ENCODE results near the gene ALOX5.
A peak's percentile ranks its signal among the peaks of the same experiment; 100 is the strongest.

The ALOX5 gene

DNA sequence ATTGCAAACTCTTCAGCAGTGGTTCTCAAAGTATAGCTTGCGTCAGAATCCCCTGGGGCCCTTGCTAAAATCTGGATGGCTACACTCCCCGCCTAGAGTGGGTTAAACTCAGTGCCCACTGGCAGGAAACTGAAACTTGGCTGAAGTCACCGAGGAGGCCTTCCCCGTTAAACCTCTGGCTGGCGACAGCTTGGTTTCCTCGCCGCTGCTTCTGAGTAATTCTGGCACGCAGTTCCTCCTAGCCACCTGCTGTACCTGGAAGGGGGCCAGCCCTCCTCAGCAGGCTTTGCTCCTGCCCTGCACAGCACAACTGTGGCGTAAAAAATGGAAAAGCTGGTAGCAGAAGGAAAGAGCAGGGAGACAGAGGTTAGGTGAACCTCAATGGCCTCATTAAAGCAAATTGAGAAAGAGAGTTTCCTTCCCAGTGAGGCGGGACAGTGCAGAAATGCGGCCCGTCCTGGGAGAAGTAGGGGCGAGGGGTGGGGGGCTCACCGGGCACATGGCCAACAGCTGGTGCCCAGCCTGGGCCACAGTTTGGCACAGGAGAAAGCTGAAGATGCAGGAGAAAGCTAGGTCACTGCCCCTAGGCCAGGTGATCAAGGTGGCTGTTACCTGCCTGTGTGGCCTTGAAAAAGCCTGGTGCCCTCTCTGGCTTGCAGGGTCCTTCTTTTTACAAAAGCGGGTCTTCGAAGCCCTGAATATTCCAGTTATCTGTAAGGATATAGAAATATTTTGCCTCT, 46.6 kb downstream of the ALOX5 start:
- Histone ChIP-seq H3K36me3 (peaks cover 9 to 71% (median 56%) of the 10 kb centered on the region in 11 experiments; a peak in 20 of 22 replicates), H3K27me3 (no peaks in the 10 kb centered on the region), H4K20me1 (no peaks in the 10 kb centered on the region), H3K4me1 (peaks cover 78 to 97% (median 93%) of the 10 kb centered on the region in 10 experiments), H3K9ac (peak overlapping the region; percentile 88 to 100 (median 98)), H3K4me3 (peak overlapping the region; percentile 54 to 75 (median 68); a peak in 18 of 20 replicates), H3K27ac (peak overlapping the region; percentile 94 to 100 (median 99)), H3K4me2 (peak overlapping the region; percentile 89 to 99 (median 94)), H3K9me3 (replicated peaks in 1 of 11) (peaks cover 0 to 5% (median 0%) of the 10 kb centered on the region in 11 experiments; a peak in 1 of 22 replicates)
- TF ChIP-seq Cebpa-rat (IDR thresholded peaks at IDR 0.05), result peak in 5 of 11 experiments; percentile 29 to 73 (median 60); a peak in 7 of 22 replicates

GRCh38 chr10:45421221-45422097, 47.4 kb downstream of the ALOX5 start:
- H4K20me1 ChIP-seq, result no peaks in the 10 kb centered on the region
- peak overlapping the region; percentile 94 to 100 (median 99) for H3K27ac ChIP-seq
- peaks cover under 1 to 71% (median 56%) of the 10 kb centered on the region in 11 experiments; a peak in 19 of 22 replicates for H3K36me3 ChIP-seq
- peak overlapping the region; percentile 88 to 100 (median 98) for H3K9ac ChIP-seq
- H3K27me3 ChIP-seq, result no peaks in the 10 kb centered on the region
- no peak for TF ChIP-seq Cebpa-rat (IDR thresholded peaks at IDR 0.05)
- H3K4me3 ChIP-seq, result peak overlapping the region in 9 of 10 experiments; percentile 56 to 75 (median 68); a peak in 14 of 20 replicates
- peak overlapping the region; percentile 89 to 99 (median 94) for H3K4me2 ChIP-seq
- peaks cover 87 to 97% (median 93%) of the 10 kb centered on the region in 10 experiments for H3K4me1 ChIP-seq
- H3K9me3 ChIP-seq (replicated peaks in 1 of 11), result no peaks in the 10 kb centered on the region

DNA sequence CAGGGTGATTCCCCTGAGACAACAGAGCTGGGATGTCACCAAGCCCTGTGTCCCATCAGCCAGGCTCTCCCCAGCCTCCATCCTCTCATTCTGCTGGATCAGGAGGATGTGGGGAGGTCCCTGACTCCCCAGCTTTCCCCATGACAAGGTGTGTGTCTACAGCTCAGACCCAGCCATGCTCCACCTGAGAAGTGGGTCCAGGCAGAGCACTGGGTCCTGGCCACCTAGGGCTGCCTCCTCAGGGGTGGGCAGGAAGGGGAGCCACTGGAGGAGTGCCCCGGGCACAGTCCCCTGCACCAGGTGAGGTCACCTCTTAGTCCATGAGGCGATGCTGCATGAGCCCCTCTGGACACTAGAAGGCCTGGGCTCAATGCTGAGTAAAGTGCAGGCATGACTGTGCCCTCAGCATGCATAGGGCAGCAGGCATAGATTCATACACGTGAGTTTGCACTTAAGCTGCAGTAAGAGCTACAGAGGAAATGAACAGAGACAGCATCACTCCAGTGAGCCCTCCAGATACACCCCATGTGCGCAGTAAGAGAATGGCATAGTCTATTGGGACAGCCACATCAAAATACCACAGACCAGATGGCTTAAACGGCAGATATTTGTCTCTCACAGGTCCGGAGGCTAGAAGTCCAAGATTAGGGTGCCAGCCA, 48.3 kb downstream of the ALOX5 start:
- peak overlapping the region; percentile 94 to 100 (median 99); a peak in 21 of 22 replicates for H3K27ac ChIP-seq
- no peaks in the 10 kb centered on the region for H4K20me1 ChIP-seq
- H3K36me3 ChIP-seq, result peaks cover 0 to 71% (median 58%) of the 10 kb centered on the region in 11 experiments; a peak in 18 of 22 replicates
- peaks cover 88 to 97% (median 93%) of the 10 kb centered on the region in 10 experiments for H3K4me1 ChIP-seq
- peak overlapping the region in 6 of 10 experiments; percentile 28 to 75 (median 34); a peak in 6 of 20 replicates for H3K4me3 ChIP-seq
- H3K9ac ChIP-seq, result peak overlapping the region; percentile 88 to 100 (median 98); a peak in 19 of 22 replicates
- no peak for TF ChIP-seq Cebpa-rat (IDR thresholded peaks at IDR 0.05)
- H3K4me2 ChIP-seq, result peak overlapping the region; percentile 89 to 99 (median 94)
- H3K27me3 ChIP-seq, result no peaks in the 10 kb centered on the region
- H3K9me3 ChIP-seq (replicated peaks in 1 of 11), result no peaks in the 10 kb centered on the region

DNA sequence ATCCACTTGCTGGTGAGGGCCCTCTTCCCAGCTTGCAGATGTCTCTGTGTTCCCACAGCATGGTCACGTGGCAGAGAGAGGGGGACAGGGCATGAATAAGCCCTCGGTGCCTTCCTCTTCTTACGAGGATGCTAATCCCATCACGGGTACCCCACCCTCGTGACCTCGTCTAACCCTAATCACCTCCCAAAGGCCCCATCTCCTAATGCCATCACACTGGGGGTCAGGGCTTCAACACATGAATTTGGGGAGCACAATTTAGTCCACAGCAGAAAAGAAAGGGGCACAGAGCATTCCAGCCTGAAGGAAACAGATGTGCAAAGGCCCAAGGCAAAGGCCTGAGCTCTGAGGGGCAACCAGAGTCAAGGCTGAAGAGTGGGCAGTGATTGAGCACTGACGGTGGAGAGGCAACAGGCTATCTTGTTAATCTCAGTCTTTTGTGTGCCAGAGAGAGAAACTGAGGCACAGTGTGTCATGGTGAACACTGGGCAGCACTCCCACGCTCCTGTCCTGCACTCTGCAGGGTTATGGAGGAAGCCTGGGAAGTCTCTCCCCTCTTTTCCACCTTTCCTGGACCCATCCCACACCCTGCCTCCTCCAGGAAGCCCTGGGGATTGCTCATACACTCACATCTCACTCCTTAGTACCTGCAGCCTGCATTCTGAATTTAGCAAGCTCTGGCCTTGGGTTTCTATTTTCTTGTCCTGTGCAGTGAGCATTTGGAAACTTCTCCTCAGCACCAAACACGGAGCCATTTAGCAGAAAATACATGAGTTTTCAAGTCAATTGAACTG, 49.0 kb downstream of the ALOX5 start:
- Histone ChIP-seq H3K27me3 (no peaks in the 10 kb centered on the region), H3K4me1 (peaks cover 88 to 95% (median 92%) of the 10 kb centered on the region in 10 experiments), H4K20me1 (no peaks in the 10 kb centered on the region), H3K4me3 (peak overlapping the region in 3 of 10 experiments; percentile 2 to 71 (median 29); a peak in 4 of 20 replicates), H3K4me2 (peak overlapping the region; percentile 89 to 99 (median 94)), H3K36me3 (peaks cover 0 to 69% (median 62%) of the 10 kb centered on the region in 11 experiments; a peak in 19 of 22 replicates), H3K27ac (peak overlapping the region in 10 of 11 experiments; percentile 94 to 100 (median 100); a peak in 20 of 22 replicates), H3K9ac (peak overlapping the region in 9 of 11 experiments; percentile 88 to 100 (median 99); a peak in 16 of 22 replicates), H3K9me3 (replicated peaks in 1 of 11) (no peaks in the 10 kb centered on the region)
- TF ChIP-seq Cebpa-rat (IDR thresholded peaks at IDR 0.05), result no peak

DNA sequence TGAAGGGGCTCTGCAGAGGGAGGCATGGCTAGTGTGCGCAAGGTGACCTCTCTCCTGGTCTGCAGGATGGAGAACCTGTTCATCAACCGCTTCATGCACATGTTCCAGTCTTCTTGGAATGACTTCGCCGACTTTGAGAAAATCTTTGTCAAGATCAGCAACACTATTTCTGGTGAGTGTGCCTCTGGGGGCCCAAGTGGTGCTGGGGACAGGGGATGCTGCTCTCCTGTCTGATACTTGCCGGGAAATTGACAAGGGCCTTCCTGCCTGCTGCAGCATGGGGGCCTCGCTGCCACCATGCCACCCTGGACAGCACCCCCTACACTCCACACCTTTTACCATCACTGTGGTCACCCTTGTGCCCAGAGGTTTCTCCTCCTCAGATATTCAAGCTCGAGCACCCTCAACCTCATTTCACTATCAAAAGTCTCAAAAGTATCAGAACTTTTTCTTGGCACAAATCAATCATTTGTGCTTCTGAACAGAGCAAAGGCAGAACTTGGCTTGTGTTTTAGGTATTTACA, 50.0 kb downstream of the ALOX5 start:
- no peaks in the 10 kb centered on the region for H3K27me3 ChIP-seq
- peaks cover 84 to 98% (median 95%) of the 10 kb centered on the region in 10 experiments for H3K4me1 ChIP-seq
- peaks cover 0 to 78% (median 72%) of the 10 kb centered on the region in 11 experiments; a peak in 20 of 22 replicates for H3K36me3 ChIP-seq
- H3K4me2 ChIP-seq, result peak overlapping the region; percentile 89 to 99 (median 94)
- no peak for TF ChIP-seq Cebpa-rat (IDR thresholded peaks at IDR 0.05)
- peaks cover 0 to 5% (median 0%) of the 10 kb centered on the region in 11 experiments; a peak in 1 of 22 replicates for H4K20me1 ChIP-seq
- peak overlapping the region in 9 of 11 experiments; percentile 37 to 100 (median 100); a peak in 19 of 22 replicates for H3K27ac ChIP-seq
- no peaks in the 10 kb centered on the region for H3K9me3 ChIP-seq (replicated peaks in 1 of 11)
- H3K4me3 ChIP-seq, result no peak overlapping the region; a peak in 1 of 20 replicates
- peak overlapping the region in 6 of 11 experiments; percentile 7 to 100 (median 49); a peak in 13 of 22 replicates for H3K9ac ChIP-seq

GRCh38 chr10:45424668-45425404, 50.8 kb downstream of the ALOX5 start:
- H3K9ac ChIP-seq, result peak overlapping the region in 10 of 11 experiments; percentile 7 to 100 (median 40); a peak in 16 of 22 replicates
- peak overlapping the region in 10 of 11 experiments; percentile 39 to 100 (median 100); a peak in 19 of 22 replicates for H3K27ac ChIP-seq
- no peaks in the 10 kb centered on the region for H3K27me3 ChIP-seq
- peak overlapping the region; percentile 89 to 99 (median 94) for H3K4me2 ChIP-seq
- no peak for TF ChIP-seq Cebpa-rat (IDR thresholded peaks at IDR 0.05)
- peaks cover 80 to 100% (median 99%) of the 10 kb centered on the region in 10 experiments for H3K4me1 ChIP-seq
- H4K20me1 ChIP-seq, result peaks cover 0 to 7% (median 0%) of the 10 kb centered on the region in 11 experiments; a peak in 1 of 22 replicates
- H3K36me3 ChIP-seq, result peaks cover 0 to 86% (median 80%) of the 10 kb centered on the region in 11 experiments; a peak in 20 of 22 replicates
- H3K4me3 ChIP-seq, result peak overlapping the region in 1 of 10 experiments; percentile 9; a peak in 2 of 20 replicates
- no peaks in the 10 kb centered on the region for H3K9me3 ChIP-seq (replicated peaks in 1 of 11)

Measured in BLaER1 treated with 17β-estradiol and CSF1 and Interleukin-3, amounts not matched to agents 10 nM and 100 nM (cell line).